ENCODE measurements around the gene SNTB2. TPM values are rescaled to one million over a fixed set of nuclear protein-coding genes. Genes with fewer than 3 reads are reported as not detected.

The SNTB2 gene
- total RNA-seq, 2 experiments from 2014 or later, result 19.7 to 20.1 TPM

DNA sequence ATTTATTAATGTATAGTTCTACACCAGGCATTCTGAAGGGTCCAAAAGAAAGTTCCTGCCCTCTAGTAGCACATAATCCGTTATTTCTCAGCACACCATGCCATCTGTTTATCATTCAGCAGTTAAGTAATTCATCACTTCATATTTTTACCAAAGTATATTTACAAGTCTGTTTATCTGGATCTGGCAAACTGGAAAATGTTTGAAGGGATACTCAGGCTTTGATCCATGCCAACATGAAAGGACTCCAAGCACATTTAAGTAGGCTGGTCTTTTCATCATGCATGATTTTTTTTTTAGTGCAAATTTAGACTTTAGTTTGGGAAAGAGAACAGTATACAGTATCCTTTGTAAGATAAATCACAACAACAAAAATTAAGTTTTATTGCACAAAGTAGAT, 120.1 kb downstream of the SNTB2 start:
- POLR2A ChIA-PET, result no interaction called here
- CTCF ChIA-PET, result interaction anchor here (0.6 kb wide), 1 partner anchor 667 kb away, joined by 4 read pairs; no protein-coding TSS in a partner anchor

DNA sequence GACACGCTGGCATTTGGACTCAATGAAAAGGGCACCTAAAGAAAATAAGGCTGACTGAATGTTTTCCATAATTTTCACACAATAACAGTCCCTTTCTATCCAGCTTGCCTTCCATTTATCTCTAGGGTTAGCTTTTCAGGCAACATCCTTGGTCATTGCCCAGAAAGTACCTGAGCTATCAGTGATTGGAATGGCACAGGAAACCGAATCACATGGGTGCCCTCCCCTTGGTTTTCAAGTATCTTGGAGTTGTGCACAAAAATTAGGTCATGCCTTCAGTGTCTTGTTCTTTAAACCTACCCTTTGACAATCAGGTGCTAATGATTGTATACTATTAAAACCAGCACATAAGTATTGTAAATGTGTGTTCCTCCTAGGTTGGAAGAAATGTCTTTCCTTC, 120.9 kb downstream of the SNTB2 start:
- ChIA-PET CTCF (interaction anchor here (0.6 to 0.7 kb wide), 2 partner anchors 668 to 717 kb away, joined by 4 read pairs; no protein-coding TSS in a partner anchor), POLR2A (no interaction called here)

DNA sequence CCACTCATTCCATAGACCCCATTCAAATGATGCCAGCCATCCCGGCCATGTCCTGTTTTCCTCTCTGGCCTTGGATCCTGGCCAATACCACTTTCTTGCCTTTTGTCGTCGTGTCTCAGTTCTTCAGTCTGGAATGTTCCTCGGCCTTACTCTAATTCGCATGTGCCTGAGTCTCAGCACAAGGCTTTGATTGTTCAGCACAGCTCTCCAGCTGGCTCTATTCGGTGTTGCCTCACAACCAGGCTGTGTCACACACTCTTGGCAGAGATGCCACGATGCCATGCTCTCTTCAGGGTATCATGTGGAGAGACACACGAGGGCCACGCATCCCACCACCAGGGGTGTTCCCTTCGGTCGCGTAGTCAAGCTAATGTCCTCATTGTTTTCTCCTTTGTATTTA, 122.4 kb downstream of the SNTB2 start:
- CTCF ChIA-PET, result interaction anchor here (0.6 kb wide), 1 partner anchor 173 kb away, joined by 4 read pairs; no protein-coding TSS in a partner anchor
- POLR2A ChIA-PET, result no interaction called here

DNA sequence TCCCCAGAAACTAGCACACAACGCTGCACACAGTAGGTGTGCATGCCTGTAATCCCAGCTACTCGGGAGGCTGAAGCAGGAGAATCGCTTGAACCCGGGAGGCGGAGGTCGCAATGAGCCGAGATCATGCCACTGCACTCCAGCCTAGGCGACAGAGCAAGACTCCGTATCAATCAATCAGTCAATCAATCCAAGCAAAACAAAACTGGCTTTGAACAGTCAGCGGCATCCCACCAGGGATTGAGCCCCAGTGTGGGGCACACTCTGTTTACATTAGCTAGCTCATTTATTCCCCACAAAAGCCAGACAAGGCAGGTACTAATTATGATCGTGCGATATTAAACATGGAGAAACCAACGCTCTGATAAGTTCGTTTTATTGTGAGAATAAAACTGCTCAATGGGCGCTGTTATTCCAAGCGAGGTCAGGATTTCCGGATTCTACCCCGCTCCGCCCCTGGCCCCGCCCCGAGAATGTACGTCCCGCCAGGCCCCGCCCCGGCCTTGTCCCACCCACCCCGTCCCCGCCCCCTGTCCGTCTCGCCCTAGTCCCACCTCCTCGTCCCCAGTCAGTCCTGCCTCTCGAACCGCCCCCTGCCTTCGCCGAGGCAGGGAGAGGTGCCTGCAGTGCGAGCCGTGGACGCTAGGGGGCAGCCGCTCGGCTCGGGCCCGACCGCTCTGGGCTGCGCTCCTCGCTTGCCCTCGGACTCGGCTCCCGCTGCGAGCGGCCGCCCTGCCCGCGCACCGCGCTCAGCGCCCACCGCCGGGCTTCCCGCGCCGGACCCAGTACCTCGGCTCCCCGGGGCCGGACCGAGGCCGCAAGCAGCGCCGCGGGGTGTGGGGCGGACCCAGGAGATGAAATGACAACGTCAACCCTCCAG, 123.9 kb downstream of the SNTB2 start, which contains the start of gene VPS4A:
VPS4A (plus strand) TSS at position 698 of the 880 bp plus-strand sequence; CDS start at position 860, 162 bp downstream.
- ChIA-PET CTCF (interaction anchor here (0.6 to 2.5 kb wide), 2 partner anchors 18 to 94 kb away, joined by 4 to 7 read pairs; no protein-coding TSS in a partner anchor), POLR2A (no interaction called here)

DNA sequence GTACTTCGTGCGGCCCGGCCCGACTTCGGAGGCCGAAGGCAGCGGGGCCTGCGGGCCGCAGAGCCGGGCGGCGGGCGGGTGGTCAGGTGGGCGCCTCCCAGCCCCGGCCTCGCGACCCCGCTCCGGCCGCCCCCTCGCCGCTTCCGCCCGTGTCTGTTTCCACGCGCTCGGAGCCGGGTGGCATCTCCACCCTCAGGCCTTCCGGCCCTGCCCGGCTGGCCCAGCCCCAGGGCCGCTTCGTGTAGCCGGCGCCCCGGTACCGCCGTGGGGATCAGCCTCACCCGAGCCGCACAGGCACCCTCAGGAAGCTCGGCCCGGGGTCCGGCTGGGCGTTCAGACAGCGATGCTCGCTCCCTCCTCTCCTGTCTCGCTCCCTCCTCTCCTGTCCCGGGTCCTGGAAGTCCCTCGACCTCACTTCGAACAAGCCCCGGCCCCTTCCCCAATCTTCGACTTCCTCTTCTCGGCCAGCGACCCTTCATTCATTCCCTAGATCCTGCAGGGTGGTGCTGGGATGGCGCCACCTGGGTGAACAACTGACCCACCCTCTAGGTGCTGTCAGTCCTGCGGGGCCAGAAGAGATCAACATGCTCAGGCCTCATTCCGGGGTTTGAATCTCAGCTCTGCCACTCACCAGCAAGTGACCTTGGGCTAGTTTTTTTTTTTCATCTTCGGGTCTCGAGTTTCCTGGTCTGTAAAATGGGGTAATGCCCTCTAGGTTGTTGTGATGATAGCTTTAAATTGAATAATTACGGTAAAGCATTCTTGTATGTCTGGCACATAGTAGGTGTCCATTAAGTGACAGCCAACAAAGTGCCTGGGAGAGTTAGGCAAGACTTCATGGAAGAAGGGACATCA, 124.8 kb downstream of the SNTB2 start:
- POLR2A ChIA-PET, result interaction anchor here (0.9 to 1.0 kb wide), 2 partner anchors 70 to 162 kb away, joined by 3 to 4 read pairs; no protein-coding TSS in a partner anchor
- CTCF ChIA-PET, result interaction anchor here (0.6 to 2.5 kb wide), 3 partner anchors 17 to 156 kb away, joined by 3 to 7 read pairs (median 4); partner anchors contain the start of gene PDF

DNA sequence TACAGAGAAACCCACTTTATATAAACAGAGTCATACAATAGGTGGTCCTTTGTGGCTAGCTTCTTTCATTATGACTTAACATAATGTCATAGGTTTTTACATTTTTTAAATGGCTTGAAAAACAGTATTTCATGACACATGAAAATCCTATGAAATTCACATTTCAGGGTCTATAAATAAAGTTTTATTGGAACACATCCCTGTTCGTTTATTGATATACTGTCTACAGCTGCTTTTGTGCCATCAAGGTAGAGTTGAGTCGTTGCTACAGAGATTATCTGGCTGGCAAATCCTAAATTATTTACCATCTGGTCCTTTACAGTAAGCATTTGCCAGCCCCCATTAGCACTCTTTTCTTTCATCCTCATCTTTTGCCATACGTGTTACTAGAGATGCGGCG, 126.5 kb downstream of the SNTB2 start:
- CTCF ChIA-PET, result interaction anchor here (0.6 to 2.5 kb wide), 3 partner anchors 15 to 61 kb away, joined by 3 to 7 read pairs (median 3); no protein-coding TSS in a partner anchor
- POLR2A ChIA-PET, result no interaction called here

DNA sequence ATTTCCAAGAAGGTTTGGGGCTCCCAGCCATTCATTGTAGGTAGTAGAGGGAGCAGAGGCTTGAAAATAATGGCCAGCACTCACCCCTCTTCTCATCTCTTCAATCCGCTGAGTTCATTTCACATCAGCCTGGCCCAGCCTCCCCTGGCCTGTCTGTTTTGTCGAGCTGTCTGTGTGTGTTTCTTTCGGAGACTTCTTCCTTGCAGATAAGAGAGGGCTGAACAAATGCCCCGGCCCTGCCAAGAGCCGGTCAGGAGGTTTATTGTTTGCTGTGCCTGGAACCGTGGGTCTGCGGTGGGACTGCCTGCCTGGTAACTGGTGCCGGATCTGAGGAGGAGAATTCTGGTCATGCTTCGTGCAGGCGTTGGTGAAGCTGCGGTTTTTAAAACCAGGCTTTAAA, 127.6 kb downstream of the SNTB2 start:
- POLR2A ChIA-PET, result no interaction called here
- CTCF ChIA-PET, result no interaction called here

DNA sequence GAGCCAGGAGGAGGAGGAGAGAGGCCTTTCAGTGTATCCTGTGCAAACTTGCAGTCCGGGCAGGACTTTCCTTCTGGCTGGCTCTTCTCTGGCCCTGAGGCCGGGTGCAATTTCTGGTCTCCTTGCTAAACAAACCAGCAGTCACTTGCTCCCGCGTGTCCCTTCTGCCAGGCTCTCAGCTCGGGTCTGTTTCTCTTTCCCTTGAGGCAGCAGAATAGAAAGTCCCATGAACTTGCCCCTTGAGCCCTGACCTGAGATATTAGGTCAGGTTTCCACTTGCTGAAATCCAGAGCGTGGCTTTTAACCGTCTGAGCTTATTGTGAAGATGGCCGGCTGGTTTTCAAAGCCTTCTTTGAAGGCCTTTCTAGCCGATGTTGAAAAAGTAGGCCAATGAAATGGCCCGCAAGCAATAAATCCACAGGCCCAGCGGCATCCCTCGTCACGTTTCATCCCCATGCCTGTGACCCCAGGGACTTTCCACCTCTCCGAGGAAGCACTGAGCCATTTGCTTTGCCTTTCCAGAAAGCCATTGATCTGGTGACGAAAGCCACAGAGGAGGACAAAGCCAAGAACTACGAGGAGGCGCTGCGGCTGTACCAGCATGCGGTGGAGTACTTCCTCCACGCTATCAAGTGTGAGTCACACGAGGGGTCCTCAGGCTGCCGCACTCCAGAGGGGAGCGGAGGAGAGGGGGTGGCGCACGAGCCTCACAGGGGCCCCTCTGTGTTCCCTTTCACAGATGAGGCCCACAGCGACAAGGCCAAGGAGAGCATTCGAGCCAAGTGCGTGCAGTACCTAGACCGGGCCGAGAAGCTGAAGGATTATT, 128.7 kb downstream of the SNTB2 start:
- ChIA-PET POLR2A (interaction anchor here (0.8 kb wide), 1 partner anchor 11 kb away, joined by 17 read pairs; no protein-coding TSS in a partner anchor), CTCF (no interaction called here)

DNA sequence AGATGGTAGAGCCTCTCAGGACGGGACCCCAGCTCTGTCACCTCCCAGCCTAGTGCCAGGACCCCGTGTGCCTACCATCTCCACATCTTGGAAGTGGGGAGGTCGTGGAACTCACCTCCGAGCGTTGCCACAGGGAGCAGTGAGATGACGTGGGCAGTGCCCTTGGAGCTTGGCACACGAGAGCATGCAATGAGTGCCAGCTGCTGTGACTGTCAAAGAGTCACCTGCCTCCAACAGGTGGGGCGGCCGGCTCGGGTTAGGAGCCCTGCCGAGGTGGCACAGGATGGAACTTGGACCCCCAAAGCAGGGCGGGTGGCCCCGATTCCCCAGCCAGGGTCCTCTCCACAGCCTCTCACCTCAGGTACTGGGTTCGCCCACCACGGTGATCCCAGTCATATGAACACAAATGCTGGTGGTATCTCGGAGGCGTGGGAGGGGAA, 129.7 kb downstream of the SNTB2 start:
- POLR2A ChIA-PET, result no interaction called here
- CTCF ChIA-PET, result no interaction called here

DNA sequence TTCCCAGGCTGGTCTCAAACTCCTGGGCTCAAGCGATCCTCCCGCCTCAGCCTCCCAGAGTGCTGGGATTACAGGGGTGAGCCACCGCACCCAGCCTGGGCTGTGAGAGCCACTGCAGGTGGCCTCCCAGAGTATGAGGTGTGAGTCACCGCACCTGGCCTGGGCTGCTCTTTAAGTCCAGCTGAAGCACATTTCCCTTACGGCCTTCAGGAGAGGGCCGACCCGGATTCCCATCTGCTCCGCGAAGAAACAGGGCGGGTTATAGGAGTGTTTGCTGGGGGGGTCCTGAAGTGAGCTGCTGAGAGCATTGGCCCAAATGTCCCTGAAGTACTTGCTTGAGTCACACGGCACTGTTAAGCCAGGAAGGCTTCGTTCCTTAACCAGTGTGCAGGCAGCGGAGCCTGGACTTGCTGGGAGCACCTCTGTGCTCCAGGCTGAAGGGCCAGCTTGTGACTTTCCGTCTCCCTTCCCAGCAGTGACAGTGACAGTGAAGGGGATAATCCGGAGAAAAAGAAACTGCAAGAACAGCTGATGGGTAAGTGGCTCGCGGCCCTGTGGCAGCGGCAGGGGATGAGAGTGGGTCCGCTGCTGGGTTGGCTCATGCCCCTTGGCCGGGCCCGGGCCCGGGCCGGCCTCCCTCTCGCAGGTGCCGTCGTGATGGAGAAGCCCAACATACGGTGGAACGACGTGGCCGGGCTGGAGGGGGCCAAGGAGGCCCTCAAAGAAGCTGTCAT, 131.4 kb downstream of the SNTB2 start:
- ChIA-PET CTCF (no interaction called here), POLR2A (no interaction called here)

DNA sequence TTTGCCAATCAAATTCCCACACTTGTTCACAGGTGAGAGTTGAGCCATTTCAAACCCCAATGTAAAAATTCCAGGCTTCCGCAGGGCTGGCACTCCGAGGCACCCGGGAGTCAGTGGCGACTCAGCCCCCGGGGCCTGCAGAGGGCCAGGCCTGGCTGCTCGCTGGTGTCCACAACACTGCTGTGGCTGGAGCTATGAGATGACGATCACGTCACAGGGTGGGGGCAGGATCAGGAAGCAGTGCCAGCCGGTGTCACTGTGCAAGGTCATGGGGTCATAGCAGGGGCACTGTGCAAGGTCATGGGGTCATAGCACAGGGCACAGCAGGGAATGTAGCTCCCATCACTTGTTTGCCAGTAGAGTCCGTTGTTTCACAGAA, 131.9 kb downstream of the SNTB2 start:
- CTCF ChIA-PET, result no interaction called here
- POLR2A ChIA-PET, result interaction anchor here (0.8 kb wide), 1 partner anchor 11 kb away, joined by 3 read pairs; the partner anchor contains the start of gene PDF

DNA sequence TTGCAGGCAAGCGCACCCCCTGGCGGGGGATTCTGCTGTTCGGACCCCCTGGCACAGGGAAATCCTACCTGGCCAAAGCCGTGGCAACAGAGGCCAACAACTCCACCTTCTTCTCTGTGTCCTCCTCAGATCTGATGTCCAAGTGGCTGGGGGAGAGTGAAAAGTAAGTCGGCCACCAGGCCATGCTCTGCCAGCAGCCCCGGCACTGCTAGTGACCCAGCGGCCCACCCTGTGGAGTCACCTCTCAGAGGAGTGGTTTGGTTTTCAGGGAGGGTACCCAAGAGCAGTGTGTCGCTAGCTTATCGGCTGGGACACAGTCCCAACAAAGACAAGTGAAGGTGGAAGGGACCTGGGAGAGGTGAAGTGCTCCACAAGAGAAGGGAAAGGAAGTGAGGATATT, 132.4 kb downstream of the SNTB2 start:
- POLR2A ChIA-PET, result interaction anchor here (0.8 kb wide), 1 partner anchor 11 kb away, joined by 3 read pairs; the partner anchor contains the start of gene PDF
- CTCF ChIA-PET, result no interaction called here

DNA sequence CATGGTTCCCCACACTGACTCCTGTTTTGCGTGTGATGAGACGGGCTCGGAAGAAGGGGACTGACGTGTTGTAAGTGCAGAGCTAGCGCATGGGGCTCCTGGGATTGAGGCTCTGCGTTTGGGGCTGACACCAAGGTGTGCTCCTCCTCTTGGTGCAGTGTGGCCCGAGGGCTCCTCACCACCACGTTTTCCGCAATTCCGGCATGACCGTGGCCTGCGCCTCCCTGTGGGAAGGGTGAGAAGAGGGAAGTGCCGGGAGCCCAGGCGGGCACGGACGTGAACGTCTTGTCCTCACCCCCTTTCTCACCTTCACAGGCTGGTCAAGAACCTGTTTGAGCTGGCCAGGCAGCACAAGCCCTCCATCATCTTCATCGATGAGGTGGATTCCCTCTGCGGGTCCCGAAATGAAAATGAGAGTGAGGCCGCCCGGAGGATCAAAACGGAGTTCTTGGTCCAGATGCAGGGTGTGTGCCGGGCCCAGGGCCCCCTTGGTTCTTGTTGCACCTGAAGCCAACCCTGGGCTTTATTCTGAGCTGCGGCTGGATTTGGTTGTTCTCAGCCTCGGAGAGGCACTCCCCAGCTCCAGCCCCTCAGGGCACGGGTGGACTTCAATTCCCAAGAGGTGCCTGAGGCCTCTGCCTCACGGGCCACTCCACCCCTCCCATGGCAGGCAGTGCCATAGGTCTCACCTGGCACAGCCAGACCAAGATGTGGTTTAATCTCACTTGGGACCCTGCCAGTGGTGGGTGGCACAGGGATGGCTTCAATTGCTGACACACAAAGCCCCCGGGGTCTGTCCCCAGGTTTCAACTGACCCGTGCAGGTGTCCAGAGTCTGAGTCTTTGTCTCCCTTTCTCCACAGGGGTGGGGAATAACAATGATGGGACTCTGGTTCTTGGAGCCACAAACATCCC, 133.1 kb downstream of the SNTB2 start:
- CTCF ChIA-PET, result no interaction called here

DNA sequence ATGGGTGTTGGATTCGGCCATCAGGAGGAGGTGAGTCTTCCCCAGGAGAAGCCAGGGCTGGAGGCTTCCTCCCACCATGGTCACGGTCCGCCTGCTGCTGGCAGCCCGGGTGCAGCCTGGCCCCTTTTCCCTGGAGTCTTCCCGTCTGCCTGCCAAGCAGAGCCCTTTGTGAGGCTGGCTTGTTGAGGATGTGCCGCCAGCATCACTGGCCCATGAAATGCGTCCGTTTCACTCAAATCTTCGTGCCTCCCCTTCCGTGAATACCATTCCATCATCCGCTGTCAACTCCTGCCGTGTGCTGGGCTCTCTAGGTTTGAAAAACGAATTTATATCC, 133.7 kb downstream of the SNTB2 start:
- POLR2A ChIA-PET, result no interaction called here
- CTCF ChIA-PET, result no interaction called here

More for the DNA sequence above, 133.1 kb downstream of the SNTB2 start:
- POLR2A ChIA-PET, result interaction anchor here (0.8 kb wide), 1 partner anchor 10 kb away, joined by 3 read pairs; the partner anchor contains the start of gene PDF

DNA sequence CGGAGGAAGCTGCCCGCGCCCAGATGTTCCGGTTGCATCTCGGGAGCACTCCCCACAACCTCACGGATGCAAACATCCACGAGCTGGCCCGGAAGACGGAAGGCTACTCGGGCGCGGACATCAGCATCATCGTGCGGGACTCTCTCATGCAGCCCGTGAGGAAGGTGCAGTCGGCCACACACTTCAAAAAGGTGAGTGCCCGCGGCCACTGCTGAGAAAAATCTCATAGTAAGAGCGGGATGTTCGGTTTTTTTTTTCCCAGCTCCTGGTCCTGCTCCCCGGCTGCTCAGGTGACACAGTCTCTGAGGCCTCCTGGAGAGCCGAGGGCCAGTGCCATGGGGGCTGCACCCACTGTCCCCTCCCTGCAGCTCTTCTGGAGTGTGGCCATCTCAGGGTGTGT, 134.1 kb downstream of the SNTB2 start:
- ChIA-PET CTCF (no interaction called here), POLR2A (no interaction called here)

DNA sequence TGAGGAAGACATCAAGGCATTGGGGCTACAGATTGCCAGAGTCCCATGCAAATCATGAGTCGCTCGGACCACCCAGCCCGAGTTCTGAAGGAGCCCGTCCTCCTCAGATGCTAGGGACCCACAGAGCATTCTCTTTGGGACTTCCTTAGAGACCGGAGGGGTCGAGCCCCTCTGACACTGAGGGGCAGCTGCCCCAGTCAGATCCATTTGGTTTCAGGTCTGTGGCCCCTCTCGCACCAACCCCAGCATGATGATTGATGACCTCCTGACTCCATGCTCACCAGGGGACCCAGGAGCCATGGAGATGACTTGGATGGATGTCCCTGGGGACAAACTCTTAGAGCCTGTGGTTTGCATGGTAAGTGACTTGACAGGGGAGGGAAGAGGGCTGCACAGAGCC, 135.4 kb downstream of the SNTB2 start:
- ChIA-PET CTCF (no interaction called here), POLR2A (no interaction called here)

DNA sequence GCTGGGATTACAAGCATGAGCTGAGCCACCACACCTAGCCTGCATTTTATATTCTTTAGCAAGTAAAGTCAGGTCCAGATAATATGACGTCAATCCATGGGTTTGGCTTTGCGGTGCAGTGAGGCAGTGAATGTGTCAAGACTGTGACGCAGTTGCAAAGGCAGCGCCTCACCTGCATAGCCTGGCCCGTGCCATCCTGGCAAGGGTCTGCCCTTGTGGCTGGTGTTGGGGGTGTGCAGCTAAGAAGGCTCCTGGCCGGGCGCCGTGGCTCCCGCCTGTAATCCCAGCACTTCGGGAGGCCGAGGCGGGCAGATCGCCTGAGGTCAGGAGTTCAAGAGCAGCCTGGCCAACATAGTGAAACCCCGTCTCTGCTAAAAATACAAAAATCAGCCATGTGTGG, 136.5 kb downstream of the SNTB2 start:
- POLR2A ChIA-PET, result interaction anchor here (0.6 to 0.8 kb wide), 2 partner anchors 24 to 176 kb away, joined by 3 read pairs; no protein-coding TSS in a partner anchor
- CTCF ChIA-PET, result no interaction called here

All from activated CD8-positive, alpha-beta memory T cell treated with anti-CD3 and anti-CD28 coated beads for 36 hours (primary cell).